Osteocyte (in vitro differentiated cells): ENCODE results near the gene CACHD1. TPM values are rescaled to one million over a fixed set of nuclear protein-coding genes. Genes with fewer than 3 reads are reported as not detected.

Experiments
- DNase-seq: peaks from one replicate; pipeline ENCODE4 v3.0.0; 2021; ENCODE audit warnings: mixed read lengths; ENCODE audit not compliant: unreplicated experiment; ENCODE audit errors: extremely low spot score
- H3K27ac Mint-ChIP-seq: one replicate; pipeline ENCODE4 v1.8.0; 2021; ENCODE audit warnings: mild to moderate bottlenecking, mixed read lengths; ENCODE audit not compliant: unreplicated experiment
- H3K27me3 Mint-ChIP-seq: one replicate; pipeline ENCODE4 v1.8.0; 2021; ENCODE audit warnings: mixed read lengths; ENCODE audit not compliant: unreplicated experiment
- H3K36me3 Mint-ChIP-seq: one replicate; pipeline ENCODE4 v1.8.0; 2021; ENCODE audit warnings: mixed read lengths; ENCODE audit not compliant: unreplicated experiment
- H3K4me1 Mint-ChIP-seq: one replicate; pipeline ENCODE4 v1.8.0; 2021; ENCODE audit warnings: mixed read lengths; ENCODE audit not compliant: unreplicated experiment
- H3K4me3 Mint-ChIP-seq: one replicate; pipeline ENCODE4 v1.8.0; 2021; ENCODE audit warnings: mild to moderate bottlenecking, moderate library complexity, mixed read lengths; ENCODE audit not compliant: unreplicated experiment
- H3K9me3 Mint-ChIP-seq: one replicate; pipeline ENCODE4 v1.8.0; 2021; ENCODE audit warnings: mixed read lengths; ENCODE audit not compliant: unreplicated experiment
- total RNA-seq: library from RNA; stranded (reverse); gene quantifications from 2 replicates; pipeline ENCODE4 v1.2.1, GENCODE V29; 2021
- TF ChIP-seq, protein P1 (sequence below): fragments of 200-600 bp; sonication (generic); IDR thresholded peaks from 2 replicates; pipeline ENCODE4 v1.5.0; 2021; ENCODE audit warnings: antibody characterized with exemption, mild to moderate bottlenecking, moderate library complexity

Gene CACHD1
- total RNA-seq, 1 donor from 2014 or later = 5.5 TPM

DNA sequence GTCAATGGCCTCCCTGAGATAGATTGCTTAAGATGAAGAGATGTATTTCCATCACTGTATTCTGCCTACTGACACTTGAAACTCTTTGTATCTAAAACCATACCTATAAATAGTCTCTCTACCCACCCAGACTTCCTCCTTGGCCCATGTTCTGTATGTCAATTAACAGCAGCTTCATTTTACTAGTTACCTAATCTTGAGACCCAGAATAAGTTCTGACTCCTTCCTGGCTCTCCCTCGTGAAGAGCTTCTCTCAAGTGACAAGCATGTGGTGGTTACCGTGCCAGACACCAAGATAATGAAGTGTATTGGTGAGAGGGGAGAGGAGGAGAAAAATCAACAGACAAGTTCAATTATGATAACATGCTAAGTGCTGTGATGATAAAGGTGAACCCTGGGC, 146.1 kb downstream of the CACHD1 start:
- no peak for DNase-seq
- Mint-ChIP-seq H3K4me1 (no peaks in the 10 kb centered on the region), H3K9me3 (no peaks in the 10 kb centered on the region), H3K36me3 (no peaks in the 10 kb centered on the region), H3K27me3 (no peaks in the 10 kb centered on the region), H3K4me3 (no peak overlapping the region), H3K27ac (no peak overlapping the region)
- TF ChIP-seq, protein P1, sequence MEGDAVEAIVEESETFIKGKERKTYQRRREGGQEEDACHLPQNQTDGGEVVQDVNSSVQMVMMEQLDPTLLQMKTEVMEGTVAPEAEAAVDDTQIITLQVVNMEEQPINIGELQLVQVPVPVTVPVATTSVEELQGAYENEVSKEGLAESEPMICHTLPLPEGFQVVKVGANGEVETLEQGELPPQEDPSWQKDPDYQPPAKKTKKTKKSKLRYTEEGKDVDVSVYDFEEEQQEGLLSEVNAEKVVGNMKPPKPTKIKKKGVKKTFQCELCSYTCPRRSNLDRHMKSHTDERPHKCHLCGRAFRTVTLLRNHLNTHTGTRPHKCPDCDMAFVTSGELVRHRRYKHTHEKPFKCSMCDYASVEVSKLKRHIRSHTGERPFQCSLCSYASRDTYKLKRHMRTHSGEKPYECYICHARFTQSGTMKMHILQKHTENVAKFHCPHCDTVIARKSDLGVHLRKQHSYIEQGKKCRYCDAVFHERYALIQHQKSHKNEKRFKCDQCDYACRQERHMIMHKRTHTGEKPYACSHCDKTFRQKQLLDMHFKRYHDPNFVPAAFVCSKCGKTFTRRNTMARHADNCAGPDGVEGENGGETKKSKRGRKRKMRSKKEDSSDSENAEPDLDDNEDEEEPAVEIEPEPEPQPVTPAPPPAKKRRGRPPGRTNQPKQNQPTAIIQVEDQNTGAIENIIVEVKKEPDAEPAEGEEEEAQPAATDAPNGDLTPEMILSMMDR = no peak

DNA sequence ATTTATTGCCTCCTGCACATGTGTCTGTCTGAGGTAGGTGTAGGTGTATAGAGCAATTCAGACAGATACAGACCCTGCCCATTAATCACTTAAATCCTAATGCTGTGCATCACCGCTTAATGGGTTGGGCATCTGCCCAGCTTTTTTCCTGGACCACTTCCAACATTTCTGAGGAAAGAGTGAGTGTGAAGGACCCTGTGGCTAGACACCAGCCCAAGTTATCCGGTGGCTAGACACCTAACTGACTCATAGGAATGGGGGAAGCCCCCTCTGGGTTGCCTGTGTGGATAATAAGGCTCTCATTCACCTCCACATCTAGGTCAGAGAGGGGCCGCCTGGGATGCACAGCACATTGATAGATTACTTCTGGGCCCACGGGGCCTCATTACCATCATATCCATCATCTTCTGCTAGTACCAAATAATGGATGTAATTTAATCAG, 153.8 kb downstream of the CACHD1 start:
- H3K4me1 Mint-ChIP-seq = peaks cover 20% of the 10 kb centered on the region
- no peak overlapping the region for H3K4me3 Mint-ChIP-seq
- TF ChIP-seq, protein P1 = no peak
- no peaks in the 10 kb centered on the region for H3K9me3 Mint-ChIP-seq
- H3K27me3 Mint-ChIP-seq = no peaks in the 10 kb centered on the region
- H3K36me3 Mint-ChIP-seq = no peaks in the 10 kb centered on the region
- DNase-seq = no peak
- peak overlapping the region; percentile 61 for H3K27ac Mint-ChIP-seq

DNA sequence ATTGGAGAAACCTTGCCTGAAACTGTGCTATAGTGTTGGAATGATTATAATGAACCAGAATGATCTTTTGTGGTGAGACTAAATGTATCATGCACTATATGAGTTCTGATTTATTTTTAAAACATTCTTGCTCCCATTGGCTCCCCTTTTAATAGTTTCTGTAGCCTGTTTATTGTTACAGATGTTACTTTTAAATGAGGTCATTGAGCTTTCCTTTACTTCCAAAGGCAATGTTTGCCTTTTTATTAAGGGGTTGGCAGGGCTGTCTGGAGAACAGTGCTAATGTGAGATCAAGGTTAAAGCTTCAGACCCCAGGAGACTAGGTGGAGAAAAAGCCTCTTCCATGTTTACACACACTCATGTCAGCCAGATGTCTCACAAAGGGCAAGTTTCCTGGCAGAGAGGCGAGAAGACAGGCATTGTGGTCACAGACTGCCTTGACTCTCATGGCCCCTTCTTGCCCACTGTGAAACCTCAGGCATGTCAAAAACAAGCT, 154.3 kb downstream of the CACHD1 start:
- no peaks in the 10 kb centered on the region for H3K27me3 Mint-ChIP-seq
- no peak overlapping the region for H3K4me3 Mint-ChIP-seq
- H3K27ac Mint-ChIP-seq = peak overlapping the region; percentile 61
- no peak for DNase-seq
- peaks cover 20% of the 10 kb centered on the region for H3K4me1 Mint-ChIP-seq
- no peaks in the 10 kb centered on the region for H3K9me3 Mint-ChIP-seq
- TF ChIP-seq, protein P1 = no peak
- no peaks in the 10 kb centered on the region for H3K36me3 Mint-ChIP-seq

DNA sequence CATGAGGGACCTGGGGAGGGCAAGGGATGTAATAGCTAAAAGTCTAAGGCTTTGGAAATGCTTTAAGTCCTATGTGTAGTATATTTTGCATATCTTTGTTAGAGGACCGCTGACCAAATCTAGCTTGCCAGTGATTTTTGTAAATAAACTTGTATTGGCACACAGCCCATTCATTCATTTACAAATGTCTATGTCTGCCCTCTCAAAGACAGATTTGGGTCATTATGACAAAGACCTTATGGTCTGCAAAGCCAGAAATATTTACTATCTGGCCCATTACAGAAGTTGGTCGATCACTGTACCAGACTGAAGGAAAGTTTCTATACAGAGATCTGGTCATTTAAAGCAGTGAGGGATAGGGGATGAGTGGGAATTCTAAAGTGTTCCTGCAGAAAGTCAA, 154.9 kb downstream of the CACHD1 start:
- TF ChIP-seq, protein P1 = no peak
- H3K27ac Mint-ChIP-seq = no peak overlapping the region
- H3K4me3 Mint-ChIP-seq = no peak overlapping the region
- peaks cover 20% of the 10 kb centered on the region for H3K4me1 Mint-ChIP-seq
- no peaks in the 10 kb centered on the region for H3K9me3 Mint-ChIP-seq
- no peaks in the 10 kb centered on the region for H3K36me3 Mint-ChIP-seq
- H3K27me3 Mint-ChIP-seq = no peaks in the 10 kb centered on the region
- no peak for DNase-seq

DNA sequence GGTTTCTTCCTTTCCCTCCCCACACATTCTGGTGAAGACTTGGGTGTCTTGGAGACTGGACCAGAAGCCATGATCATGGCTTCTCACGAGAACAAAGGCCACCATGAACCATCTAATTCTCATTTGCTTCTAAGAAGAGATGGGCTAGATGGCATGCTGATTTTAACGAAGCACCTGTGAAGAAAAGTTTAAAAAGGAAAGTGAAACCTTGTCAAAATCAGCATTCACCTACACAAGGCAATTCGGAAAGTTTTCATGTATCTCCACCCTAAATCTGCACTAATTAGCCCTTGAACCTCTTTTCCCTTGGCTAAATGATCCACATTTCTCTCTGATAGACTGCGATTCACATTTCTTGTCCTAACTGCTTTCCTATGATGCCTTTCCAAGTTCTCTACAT, 160.7 kb downstream of the CACHD1 start:
- peaks cover 9% of the 10 kb centered on the region for H3K4me1 Mint-ChIP-seq
- no peak overlapping the region for H3K27ac Mint-ChIP-seq
- H3K9me3 Mint-ChIP-seq = no peaks in the 10 kb centered on the region
- no peak overlapping the region for H3K4me3 Mint-ChIP-seq
- peaks cover 10% of the 10 kb centered on the region for H3K36me3 Mint-ChIP-seq
- no peaks in the 10 kb centered on the region for H3K27me3 Mint-ChIP-seq
- DNase-seq = no peak
- TF ChIP-seq, protein P1 = no peak
